Inflammatory macrophage (primary cell): ENCODE measurements around the gene KCTD2.
"Not testable (repeated sequence)": the region's sequence is repeated elsewhere in the genome, so short reads cannot be mapped to it uniquely, and the experiment has no call there.

ENCODE experiments used
- DNase-seq, 2 donors: peaks; one replicate each; pipeline ENCODE4 v3.0.0-alpha.2; 2020 to 2022

Gene KCTD2

DNA sequence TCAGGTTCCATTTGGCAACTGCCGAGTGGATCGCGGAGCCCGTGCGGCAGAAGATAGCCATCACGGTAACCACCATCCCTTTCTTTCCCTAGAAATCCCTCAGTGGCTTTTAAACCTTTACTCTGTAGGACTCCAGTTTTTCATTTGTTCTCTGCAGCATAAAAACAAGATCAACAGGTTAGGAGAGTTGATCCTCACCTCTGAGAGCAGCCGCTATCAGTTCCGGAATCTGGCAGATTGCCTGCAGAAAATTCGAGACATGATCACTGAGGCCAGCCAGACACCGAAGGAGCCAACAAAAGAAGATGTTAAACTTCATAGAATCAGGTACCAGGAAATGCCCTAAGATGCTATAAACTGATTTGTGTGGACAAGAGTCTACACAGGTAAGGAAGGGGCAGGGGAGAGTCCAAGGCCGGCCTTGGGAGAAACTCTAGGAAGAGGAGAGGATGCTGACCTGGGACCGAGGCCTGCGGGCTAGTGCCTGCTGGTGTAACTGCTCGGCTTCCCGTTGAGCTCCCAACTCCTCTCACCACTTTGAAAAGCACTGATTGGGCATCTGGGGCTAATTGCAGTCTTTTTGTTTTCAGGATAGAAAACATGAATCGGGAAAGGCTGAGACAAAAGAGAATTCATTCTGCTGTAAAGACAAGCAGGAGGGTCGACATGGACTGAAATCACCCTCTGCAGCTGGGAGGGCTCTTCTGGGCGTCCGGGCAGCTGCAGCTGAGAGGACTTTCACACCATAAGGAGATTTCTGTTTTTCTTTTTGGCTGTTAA lies 26.5 kb upstream of the KCTD2 start:
- no peak for DNase-seq

DNA sequence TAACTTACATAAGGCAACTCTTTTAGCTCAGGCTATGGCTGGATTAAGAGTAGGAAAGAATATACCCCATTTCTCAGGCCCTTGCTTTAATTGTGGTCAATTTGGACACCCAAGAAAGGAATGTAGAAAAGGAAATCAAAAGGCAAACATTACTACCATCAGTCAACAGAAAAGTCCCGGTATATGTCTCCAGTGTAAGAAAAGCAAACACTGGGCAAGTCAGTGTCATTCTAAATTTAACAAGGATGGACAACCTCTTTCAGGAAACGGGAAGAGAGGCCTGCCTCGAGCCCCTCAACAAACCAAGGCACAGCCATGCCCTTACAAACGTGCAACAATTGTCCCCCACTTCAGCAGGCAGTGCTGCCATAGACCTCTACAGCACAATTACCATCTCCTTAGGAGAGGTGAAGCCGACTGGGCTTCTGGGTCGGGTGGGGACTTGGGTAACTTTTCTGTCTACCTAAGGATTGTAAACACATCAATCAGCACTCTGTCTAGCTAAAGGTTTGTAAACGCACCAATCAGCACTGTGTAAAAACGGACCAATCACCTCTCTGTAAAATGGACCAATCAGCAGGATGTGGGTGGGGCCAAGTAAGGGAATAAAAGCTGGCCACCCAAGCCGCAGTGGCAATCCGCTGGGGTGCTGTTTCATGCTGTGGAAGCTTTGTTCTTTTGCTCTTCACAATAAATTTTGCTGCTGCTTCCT lies 22.2 kb upstream of the KCTD2 start:
- DNase-seq: no peak

DNA sequence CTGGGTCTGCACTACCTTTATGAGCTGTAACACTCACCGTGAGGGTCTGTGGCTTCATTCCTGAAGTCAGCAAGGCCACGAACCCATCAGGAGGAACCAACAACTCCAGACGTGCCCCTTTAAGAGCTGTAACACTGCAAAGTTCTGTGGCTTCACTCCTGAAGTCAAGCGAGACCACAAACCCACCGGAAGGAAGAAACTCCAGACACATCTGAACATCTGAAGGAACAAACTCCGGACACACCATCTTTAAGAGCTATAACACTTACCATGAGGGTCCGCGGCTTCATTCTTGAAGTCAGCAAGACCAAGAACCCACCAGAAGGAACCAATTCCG lies 21.7 kb upstream of the KCTD2 start:
- DNase-seq: not testable (repeated sequence)

DNA sequence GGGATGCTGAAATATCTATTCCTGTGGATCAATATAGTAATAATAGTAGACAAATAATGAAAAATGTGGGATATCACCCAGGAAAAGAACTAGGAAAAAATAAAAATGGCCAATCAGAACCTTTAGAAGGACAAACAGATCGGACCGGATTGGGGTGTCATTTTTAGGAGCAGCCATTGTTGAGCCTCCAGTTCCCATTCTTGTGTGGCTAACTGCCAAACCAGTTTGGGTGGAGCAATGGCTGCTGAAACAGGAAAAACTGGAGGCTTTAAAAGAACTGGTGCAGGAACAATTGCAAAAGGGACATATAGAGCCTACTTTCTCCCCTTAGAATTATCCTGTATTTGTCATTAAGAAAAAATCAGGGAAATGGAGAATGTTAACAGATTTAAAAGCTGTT lies 20.4 kb upstream of the KCTD2 start:
- DNase-seq: peak; percentile 47 to 58

- DNase-seq: no peak
Observed at GRCh38 chr17:75030161-75030560, 16.9 kb upstream of the KCTD2 start.

- DNase-seq: peak; percentile 78 to 86
Observed at GRCh38 chr17:75031972-75032719, 14.9 kb upstream of the KCTD2 start.

GRCh38 chr17:75032720-75033280 lies 14.2 kb upstream of the KCTD2 start:
- DNase-seq: no peak

DNA sequence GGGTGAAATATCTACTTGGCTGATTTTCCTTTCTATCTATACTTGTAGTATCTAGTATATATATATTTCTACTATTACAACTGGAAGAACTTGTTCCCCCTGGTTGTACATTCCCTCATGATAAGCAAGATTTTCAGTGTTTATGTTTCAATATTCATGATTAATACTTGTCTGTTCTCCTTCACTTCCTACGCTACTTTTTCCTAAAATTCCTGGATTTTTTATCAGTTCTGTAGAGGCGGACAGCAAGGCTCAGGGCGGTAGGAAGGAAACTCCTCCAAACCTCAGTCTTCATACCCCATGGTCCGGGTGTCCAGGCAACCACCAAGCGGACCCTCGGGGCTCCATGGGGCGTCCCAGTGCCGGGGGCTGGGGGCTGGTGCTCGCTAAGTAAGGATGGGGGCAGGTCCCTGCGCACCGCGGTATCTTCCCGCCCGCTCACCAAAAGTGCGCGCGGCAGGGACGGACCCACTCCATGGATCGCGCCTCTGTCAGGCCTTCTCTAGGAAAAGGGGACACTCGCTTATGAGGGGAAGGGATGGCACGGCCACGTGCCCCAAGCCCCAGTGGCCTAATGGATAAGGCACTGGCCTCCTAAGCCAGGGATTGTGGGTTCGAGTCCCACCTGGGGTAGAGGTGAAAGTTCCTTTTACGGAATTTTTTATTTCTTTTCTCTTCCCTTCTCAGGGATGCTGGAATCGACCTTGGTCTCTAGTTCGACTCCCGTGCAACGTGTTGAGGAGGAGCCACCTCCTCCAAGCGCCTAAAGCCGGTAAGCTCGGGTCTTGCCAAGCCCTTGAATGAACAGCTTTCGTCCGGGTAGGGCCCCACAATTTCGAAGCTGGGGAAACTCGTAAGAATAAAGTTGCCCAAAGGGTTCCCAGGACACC lies 13.4 kb upstream of the KCTD2 start:
- DNase-seq: peak; percentile 92 to 93

DNA sequence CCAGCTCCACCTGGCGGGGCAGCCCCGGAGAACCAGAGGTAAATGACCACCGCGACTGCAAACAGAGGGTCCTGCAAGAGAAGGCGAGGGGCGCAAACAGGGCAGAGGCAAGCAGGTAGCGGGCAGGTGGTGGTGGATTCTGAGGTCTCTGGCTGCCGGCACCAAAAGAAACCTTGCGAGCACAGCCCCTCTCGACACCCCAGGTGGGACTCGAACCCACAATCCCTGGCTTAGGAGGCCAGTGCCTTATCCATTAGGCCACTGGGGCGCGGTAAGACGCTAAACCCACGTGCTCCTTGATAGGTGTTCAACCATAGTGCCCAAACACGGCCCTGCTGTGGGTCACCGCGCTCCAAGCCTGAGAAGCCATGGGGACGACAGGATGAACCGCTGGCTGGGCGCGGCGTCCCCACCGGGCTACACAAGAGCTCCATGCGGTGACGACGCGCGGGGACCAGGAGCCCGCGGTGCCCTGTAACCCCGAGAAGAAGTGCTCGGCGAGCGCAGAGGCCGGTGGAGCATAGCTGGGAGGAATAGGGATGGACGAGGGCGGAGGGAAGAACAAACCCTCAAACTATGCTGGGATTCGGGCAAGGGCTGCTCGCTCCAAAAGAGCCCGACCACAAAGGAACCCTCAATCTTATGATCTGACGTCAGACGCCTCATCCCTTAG lies 12.7 kb upstream of the KCTD2 start:
- DNase-seq: peak; percentile 86 to 92

DNA sequence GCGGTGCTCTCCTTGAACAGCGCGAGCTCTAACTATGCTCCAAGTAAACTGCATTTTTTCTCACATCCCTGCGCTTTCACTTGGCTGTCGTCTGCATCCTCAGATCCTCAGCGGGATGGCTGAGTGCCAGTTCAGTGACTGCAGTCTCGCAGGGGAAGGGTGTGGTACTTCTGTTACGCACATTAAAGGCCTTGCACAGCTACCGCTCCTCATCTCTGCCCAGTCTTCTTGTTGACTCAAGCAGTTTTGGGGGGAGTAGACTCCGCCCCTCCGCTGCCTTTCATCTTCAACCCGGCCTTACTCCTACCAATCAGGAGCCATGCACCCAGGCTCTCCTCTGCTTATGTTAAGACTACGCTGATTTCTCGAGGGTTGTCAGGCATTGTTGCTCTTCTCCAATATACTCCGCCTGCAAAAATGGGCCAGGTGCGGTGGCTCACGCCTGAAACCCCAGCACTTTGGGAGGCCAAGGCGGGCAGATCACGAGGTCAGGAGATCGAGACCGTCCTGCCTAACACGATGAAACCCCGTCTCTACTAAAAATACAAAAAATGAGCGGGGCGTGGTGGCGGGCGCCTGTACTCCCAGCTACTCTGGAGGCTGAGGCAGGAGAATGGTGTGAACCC lies 10.3 kb upstream of the KCTD2 start:
- peak; percentile 31 to 69 for DNase-seq

DNA sequence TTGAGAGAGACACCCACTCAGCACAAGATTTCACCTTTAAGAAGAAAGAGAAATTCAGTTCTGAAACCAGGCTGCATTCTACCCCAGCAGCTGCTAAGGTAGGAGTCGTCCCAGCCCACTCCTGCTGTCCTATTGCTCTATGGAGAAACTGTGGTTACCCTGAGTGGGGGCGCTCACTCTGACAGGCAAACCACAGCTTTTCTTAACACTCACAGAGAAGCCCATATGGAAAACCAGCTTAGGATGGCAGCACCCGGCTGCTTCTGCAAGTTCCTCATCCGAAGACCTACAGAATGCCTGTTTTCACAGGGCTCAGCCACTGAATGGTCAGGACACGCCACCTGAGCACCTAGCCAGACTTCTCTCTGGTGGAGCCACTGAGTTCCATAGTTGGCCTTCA lies 7.8 kb upstream of the KCTD2 start:
- DNase-seq: peak in 1 of 2 donors; percentile 56

GRCh38 chr17:75041656-75042280 lies 5.3 kb upstream of the KCTD2 start:
- DNase-seq: no peak

DNA sequence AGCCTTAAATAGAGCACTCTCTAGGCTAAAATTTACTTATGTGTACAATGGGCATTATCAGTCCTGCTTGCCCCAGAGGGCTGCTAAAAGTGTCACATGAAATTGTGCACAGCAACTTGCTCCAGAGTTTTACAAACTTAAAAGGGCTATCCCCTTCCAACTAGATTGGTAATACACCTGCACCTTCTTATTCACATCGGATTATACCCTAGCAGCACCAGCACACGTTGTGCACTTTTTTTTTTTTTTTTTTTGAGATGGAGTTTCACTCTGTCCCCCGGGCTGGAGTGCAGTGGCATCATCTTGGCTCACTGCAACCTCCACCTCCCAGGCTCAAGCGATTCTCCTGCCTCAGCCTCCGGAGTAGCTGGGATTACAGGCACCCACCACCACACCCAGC lies 3.2 kb upstream of the KCTD2 start:
- not testable (repeated sequence) for DNase-seq

DNA sequence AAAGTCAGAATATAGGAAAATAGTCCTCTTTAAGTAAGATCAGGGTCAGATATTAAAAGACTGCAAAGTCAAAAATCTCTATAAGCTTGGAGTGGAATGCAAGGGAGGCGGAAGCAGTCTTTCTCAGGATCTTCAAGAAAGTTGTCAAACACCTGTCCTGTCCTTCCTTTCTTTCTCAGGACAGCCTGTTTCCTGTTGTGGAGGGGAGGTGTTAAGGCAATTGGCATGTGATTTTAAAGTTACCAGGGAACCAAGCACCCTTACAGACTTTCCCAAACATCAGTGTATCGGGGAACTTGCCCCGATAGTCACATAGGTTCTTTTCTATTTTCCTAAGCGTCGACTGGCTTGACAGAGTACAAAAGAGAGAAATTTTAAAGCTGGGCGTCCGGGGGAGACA lies 2.3 kb upstream of the KCTD2 start:
- no peak for DNase-seq

DNA sequence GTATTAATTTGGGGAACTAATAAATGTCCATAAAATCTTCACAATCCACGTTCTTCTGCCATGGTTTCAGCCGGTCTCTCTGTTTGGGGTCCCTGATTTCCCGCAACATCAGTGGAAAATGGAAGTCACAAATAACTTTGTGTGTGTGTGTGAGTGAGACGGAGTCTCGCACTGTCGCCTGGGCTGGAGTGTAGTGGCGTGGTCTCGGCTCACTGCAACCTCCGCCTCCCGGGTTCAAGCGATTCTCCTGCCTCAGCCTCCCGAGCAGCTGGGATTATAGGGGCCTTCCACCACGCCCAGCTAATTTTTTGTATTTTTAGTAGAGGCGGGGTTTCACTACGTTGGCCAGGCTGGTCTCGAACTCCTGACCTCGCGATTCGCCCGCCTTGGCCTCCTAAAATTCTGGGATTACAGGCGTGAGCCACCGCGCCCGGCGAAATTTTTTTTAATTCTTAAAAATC lies 1.0 kb upstream of the KCTD2 start:
- DNase-seq: not testable (repeated sequence)

- peak in 1 of 2 donors; percentile 14 for DNase-seq
Observed at GRCh38 chr17:75047398-75048098, 523 bp downstream of the KCTD2 start.

DNA sequence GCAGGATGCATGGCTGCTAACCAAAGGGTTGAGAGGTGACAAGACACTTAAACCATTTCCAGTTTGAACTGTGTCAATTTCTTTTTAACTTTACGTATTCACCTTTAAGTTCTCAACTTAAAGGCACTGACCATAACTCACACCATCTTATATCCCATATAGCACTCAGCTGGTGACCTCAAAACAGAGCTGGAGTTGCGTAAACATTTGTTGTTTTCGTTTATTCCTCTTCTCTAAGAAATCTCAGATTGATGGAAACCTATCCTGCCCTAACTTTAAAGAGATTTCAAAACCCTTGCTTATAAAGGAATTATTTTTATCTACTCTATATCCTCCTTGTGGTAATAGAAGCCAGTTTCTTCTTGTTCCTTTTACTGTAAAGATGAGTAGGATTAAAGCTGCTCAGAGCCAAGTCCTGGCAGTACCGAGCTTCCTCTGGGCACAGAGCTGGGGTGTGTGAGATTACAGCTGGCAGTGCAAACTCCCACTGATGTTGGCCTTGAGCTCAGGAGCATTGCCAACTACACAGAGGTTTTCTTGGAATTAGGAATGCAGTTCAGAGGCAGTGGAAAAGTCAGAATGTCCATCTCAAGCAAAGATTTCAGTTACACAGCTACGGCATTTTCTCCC lies 1.3 kb downstream of the KCTD2 start:
- peak; percentile 39 to 52 for DNase-seq

GRCh38 chr17:75049057-75049456 lies 2.0 kb downstream of the KCTD2 start:
- no peak for DNase-seq

- no peak for DNase-seq
Observed at GRCh38 chr17:75049706-75050105, 2.7 kb downstream of the KCTD2 start.
